CD1c-positive myeloid dendritic cell (primary cell): ENCODE results near the gene KLHDC8A.

Source experiments
- DNase-seq: peaks from one replicate; pipeline ENCODE4 v3.0.0-alpha.2; 2016; ENCODE audit errors: extremely low spot score

The KLHDC8A gene

DNA sequence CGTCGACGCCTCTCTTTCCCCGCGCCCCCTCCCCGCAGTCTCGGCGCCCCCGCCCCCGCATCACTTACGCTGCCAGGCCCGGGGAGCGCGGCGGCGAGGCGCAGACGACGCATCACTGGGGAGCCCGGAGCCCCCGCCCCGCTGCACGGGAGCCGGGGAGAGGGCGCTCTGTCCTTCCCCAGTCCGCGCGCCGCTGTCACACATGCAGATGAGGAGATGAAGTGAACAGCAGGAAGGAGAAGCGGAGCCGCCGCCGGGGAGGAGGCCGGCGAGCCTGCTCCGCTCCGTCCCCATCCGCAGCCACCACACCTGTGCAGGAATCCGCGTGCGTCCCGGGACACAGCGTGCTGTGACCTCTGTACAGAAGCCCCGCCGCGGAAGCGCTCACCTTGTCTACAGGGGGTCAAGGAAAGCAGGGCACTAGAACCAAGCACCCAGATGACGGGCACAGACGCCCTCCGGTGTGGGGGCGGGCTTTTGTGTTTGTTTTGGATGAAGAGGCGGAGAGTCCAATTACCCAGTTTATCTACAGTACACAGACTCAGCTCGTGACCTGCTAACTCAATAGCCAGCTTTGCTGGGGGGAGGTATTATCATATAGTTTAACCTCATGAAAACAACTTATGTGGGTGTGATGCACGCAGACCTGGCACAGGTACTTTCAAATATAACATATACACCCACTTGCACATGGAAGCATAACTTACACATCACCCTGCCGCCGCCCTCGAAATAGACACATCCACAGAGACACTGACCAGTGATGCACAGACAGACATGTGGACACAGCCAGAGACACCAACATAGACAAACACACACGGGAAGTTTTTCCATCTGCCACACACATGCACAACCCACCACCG is 12.4 kb downstream of the KLHDC8A start:
- peak; percentile 46 for DNase-seq

DNA sequence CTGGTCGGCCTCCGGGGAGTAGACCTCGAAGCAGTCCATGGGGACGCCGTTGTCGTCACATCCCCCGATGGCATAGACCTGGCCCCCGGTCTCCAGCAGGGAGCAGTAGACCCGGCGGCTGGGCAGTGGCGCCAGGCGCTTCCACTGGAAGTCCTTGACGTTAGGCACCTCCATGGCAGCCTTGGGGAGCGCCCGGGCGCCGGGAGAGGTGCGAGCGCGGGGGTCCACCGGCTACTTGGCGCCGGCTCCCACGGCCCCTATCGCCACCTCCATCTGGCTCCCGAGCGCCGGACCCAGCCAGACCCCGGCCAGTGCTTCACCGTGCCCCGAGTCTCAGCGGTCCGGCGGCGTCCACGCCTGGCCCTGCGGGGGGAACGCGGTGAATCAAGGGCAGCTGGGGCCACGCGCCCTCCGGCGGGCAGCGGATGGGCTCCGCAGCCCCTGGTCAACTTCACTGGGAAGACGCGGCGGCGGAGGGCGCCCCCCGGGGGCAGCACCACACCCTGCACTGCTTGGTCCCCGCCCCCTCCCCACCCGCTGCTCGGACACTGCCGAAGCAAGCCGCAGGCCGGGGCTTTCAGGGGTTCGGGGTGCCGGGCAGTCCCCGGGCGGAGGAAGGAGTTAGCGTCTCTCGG is 13.2 kb downstream of the KLHDC8A start:
- no peak for DNase-seq

DNA sequence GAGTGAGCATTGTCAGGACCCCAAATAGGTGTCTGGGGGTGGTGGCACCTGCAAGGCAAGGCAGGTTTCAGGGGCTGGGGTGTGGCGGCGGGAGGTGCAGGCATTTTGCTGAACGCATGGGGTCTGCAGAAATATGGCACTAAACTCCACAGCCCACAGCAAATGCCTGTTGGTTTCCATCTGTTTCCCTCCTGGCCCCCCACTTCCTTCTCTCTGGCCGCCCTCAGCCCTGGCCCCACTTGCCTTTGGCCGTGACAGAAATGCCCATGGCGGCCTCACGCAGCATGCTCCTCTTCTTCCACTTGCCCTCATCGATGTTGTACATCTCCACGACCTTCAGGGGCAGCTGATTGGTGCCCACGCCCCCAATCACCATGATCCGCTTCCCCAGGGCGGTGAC is 13.7 kb downstream of the KLHDC8A start:
- no peak for DNase-seq

DNA sequence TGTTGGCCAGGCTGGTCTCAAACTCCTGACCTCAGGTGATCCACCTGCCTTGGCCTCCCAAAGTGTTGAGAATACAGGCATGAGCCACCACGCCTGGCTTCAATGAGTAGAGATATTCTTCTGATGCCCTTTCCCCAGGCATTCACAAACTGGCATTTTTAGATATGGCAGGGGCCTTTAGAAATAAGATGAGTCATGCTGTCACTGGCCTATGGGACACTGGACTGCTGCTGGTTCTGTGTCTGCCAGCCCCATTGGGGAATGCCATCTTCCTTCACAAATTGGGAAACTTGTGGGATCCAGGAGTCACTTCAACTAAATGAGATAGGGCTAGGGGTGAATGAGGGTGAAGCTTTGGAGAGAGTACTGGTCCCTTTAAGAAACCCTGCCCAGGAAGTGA is 16.0 kb downstream of the KLHDC8A start:
- DNase-seq, result no peak

DNA sequence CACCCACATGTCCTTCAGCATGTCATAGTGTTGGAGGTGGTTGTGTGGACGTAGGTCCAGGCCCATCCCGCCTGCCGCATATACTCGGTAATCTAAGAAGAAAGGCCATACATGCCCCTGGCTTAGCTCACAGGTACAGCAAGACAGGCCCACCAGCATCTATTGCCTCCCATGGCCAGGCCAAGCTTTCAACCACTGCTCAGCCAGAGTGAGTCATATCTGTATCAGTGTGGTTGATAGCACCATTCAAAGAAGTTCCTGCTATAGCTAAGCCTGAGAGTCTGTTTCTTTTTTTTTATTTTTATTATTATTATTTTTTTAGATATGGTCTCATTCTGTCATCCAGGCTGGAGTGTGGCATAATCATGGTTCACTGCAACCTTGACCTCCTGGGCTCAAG is 17.0 kb downstream of the KLHDC8A start:
- DNase-seq, result peak; percentile 36

DNA sequence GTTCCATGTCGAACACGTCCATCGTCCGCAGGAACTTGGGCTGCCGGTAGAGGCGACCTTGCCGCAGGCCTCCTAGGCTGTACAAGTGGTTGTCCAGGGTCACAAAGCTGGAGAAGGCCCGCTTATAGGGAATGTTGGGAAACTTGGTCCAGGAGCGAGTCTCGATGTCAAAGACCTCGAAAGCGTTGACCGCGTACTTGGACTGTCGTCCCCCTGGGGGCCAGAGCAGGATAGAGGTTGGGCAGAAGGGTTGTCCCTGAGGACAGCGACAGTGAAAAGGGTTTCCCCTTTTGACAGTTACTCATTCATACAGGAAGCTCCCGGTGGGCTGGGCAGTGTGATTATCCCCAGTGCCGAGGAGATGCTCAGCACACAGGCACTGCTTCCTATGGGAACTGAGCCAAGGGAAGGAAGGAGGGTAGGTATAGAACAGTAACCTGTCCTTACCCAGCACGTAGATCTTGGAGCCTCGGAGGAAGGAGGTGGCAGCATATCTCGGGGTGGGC is 17.5 kb downstream of the KLHDC8A start:
- DNase-seq, result no peak

DNA sequence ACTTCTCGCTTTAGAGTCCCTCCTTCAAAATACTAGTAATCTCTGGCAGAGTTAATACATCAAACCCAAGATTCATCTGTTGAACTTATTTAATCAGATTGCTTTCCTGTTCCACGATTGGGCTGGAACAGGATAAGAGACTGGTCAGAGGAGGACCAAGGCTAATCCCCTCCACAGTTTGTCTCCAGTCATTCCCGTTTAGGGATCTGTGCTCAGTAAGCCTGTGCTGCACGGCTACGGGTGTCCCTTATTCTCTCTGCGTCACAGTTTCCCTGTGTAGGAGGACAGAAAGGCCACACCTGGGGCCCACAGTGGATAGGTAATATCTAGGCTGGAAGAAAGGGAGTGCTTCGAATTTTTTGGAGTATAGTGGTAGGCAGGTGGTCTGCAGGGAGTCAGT is 18.7 kb downstream of the KLHDC8A start:
- DNase-seq, result no peak

DNA sequence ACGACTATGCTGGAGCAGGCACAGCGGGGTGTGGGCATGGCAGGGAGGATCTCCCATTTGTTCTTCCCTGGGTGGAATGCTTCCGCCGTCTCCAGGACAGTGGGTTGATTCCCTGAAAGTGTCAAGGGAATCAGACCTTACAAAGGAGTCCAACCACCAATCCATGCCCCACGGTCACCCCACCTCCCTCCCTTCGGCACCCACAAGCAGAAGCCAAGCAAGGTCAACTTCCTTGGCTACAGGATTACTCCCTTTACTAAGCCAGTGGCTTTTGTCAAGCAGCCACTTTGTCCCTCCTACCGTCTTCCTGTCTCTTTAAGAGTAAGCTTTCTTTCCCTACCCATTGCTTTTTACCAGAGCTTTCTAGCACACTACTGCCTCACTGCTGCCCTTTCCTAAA is 19.2 kb downstream of the KLHDC8A start:
- DNase-seq, result no peak

DNA sequence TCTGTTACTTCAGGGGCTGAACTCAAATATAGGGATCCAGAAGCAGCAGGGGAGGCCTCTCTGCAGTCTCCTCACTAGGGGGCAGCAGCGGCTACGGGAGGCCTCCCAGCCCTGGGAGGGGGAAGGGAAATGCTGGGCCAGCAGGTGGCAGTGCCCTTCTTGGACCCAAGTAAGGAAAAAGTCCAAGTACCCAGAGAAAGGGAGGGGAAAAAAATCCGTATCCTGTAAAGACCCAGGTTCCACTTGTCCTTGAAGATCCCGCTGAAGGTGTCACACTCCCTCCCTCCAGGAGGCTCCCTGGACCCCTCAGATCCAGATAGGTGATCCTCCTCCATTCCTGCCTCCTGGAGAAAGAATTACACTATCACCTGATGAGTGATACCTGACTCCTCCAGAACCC is 21.0 kb downstream of the KLHDC8A start:
- DNase-seq, result peak; percentile 81

DNA sequence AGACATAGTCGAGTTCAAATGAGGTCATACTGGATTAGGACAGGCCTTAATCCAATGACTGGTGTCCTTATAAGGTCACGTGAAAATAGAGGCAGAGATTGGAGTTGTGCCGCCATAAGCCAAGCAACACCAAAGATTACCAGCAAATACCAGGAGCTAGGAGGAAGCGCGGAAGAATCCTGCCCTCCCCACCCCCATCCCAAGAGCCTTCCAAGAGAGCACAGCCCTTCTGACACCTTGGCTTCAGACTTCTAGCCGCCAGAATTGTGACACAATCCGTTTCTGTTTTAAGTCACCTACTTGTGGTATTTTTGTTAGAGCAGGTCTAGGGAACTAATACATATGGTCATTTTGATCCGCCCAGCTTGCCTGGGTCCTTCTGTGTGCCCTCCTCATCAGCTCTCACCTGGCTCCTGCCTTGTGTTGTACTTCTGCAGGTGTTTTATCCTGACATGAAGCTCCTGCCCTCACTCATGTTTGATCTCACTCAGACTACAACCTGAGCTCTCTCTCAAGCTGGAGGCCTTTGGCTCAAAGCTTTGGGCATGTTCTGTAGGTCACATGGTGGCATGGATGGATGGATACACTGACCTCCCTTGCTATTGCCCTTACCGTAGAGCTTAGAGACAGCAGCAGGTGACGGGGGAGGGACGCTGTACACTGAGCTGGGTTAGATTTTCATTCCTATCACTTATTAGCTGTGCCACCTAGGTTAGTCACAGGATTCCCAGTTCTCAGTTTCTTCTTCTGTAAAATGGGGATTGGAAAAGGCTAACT is 24.5 kb downstream of the KLHDC8A start:
- no peak for DNase-seq

DNA sequence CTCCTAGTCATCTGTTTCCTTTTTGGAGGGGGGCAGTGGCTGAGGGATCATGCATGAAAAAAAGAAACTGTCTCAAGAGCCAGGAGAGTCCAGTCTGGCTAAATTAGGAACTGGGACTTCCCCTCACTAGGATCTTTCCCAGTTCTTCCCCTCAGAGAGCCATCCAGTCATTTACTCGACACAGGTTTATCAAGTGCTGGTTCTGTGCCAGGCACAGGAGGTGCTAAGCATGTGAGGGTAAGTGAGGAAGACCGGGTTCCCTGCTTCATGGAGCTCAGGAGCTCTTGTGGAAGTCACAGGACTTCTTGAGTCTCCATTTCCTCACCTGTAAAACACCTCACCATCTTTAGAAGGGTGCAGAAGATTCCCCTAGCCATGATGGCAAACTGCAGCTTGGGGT is 26.6 kb downstream of the KLHDC8A start:
- no peak for DNase-seq

DNA sequence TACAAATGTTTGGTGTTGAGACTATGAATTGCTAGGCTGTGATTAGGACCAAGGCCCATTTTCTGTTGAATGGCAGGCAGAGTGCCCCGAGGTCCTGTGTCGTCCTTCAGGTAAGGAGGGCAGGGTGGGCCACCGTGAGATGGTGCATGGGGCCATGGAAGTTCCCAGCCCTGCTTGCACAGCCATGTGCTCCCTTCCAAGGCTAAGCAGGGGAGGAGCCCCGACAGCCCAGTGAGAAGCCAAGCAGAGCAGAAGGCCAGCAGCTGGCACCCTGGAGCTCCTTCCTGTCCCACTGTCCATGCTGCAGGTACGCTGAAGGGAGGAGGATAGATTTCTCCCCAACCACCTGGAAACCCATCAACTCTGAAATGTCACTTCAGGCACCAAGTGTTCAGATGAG is 27.0 kb downstream of the KLHDC8A start:
- DNase-seq, result no peak

DNA sequence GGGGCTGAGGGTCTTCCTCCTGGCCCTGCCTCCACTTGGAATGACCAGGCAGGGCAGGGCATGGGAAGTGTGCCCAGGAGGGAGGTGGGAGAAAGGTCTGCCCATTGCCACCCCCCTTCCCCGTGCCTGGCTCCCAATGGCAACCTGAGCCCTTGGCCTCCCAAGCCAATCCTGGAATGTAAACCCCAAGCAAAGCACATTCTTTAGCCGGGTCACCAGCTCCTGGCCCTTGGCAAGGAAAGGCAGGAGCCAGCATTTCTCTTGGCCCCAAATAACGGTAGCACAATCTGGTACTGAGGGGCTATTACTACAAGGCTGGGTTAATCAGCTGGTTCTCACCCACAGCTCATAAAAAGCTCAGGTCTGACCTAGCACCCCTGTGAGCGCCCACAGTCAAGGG is 28.2 kb downstream of the KLHDC8A start:
- DNase-seq, result no peak

DNA sequence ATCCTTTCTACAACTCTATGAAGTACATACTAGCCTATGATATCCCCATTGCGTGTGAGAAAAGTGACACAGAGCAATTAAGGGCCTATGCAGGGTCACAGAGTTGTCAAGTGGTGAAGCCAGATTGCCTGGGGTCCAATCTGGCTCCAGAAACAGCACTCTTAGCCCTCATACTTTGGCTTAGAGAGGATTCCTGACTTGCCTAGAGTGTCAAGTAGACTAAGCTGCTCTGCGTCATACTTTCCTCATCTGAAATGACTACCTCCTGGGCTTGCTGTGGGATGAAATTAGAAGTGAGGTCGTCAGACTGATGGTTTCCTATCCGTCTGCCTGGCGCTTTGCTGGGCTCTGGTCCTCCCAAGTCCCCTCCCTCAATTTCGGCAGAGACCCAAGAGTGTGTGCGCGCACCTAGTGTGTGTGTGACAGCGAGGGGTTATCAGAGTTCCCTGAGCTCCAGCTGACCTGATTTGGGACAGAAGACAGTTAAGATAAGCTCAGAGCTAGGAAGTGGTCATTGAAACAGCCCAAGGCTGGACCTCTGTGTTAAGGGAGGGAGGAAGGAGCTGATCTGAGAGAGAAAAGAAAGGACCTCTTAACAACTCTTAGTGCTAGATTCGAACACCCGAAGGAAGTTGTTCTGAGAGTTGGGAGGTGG is 29.8 kb downstream of the KLHDC8A start:
- DNase-seq, result no peak

DNA sequence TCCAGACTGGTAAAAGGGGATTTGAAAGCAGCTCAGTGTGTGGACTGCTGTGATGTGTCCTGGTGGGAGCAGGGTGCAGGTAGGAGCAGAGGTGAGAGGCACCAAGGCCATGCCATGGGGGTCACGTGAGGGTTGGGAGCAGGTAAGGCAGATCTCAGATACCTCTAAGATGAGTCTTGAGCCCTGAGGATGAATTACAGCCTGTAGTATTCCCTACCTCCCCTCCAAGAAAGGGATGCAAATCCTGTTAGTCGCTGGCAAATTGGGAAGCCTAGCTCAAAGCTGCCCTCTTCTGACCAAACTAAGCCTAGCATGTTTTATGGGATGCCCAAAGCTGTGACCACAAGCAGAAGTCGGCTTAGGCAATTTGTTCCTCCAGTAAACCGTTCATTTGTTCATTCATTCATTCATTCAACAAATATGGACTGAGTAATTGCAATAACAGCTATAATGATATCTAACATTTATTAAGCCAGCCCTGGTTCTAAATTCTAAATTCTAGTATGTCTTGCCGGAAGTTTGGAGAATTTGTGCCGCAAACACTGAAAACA is 31.3 kb downstream of the KLHDC8A start:
- DNase-seq, result peak; percentile 82

DNA sequence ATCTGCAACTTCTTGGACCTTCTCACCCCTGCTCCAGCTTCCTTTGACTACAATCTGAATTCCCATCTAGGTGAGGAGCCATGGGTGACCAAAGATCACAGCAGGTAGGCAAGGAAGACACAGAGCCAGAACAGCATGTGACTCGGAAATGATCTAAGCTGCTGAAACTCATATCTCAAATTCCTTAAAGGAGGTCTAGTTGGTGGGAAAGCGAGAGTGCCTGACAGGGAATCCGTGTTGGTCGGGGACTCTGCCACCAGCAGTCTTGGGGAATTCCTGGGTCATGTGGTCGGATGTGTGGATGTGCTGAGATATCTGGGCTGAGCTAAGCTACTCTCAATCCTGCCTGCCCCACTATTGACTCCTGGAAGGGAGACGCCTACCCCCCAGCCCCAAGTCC is 31.9 kb downstream of the KLHDC8A start:
- no peak for DNase-seq

DNA sequence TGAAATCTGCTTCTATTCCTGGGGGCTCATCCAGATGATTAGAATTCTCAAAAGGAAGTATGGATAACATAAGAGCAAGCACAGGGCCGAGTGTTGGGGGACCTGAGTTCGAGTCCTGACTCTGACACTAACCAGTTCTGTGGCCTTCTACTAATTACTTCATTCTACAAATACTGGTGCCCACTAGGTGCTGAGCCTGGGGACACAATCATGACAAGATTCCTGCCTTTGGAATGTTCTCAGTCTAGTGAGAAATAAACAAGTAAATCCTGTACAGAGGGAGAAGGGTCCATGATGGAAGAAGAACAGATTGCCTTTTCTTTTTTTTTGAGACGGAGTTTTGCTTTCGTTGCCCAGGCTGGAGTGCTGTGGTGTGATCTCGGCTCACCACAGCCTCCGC is 32.9 kb downstream of the KLHDC8A start:
- no peak for DNase-seq

DNA sequence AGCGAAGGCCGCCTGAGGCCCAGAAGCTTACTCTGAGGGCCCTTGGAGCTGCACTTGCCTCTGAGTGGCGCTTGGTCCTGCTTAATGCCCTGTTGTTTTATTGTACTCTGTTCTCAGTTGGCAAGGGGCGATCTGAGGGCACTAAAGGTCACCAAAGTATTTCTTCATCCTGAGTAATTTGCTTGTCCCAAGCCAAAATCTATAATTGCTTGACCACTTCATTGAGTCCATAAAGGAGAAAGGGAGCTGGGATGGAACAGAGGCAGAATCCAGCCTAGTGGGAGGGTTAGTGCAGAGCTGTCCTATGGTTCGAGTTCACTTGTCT is 34.8 kb downstream of the KLHDC8A start:
- no peak for DNase-seq

DNA sequence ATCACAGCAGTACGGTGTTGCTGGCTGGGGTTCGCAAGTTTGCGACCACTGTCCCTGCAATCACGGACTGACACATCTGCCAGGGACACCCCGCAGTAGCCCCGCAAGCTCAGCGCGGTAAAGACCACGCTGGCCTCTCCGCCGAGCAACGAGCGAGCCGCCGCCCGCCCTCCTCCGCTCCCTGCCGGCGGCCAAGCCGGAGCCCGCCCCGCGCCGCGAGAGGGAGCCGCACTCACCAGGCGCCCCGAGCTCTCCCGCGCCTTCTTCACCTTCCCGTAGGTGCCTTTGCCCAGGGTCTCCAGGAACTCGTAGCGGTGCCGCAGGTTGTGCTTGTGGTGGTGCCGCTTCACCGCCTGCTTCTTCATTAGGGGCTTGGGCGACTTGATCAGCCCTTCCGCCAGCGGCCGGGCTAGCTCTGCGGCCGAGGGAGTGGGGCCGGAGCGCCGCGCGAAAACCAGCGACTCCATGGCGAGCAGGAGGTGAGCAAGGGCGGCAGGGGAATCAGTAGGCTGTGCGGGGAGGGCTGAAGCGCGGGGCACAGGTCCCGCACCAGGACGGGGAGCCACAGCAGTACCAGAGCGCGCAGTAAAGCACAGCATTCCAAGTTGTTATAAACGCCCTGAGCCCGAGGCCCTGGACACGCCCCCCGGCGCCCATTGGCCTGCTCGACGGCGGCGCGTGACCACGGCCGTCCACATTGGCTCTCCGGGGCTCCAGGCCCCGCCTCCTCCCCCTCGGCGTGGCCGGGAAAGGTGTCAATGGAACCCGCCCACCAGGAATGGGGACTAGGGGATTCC is 35.4 kb downstream of the KLHDC8A start, which contains the start of gene NUAK2:
TSS of gene NUAK2 (minus strand) at position 584 of the 797 bp plus-strand sequence. CDS start at position 467, 117 bp downstream.
- peak; percentile 89 for DNase-seq

DNA sequence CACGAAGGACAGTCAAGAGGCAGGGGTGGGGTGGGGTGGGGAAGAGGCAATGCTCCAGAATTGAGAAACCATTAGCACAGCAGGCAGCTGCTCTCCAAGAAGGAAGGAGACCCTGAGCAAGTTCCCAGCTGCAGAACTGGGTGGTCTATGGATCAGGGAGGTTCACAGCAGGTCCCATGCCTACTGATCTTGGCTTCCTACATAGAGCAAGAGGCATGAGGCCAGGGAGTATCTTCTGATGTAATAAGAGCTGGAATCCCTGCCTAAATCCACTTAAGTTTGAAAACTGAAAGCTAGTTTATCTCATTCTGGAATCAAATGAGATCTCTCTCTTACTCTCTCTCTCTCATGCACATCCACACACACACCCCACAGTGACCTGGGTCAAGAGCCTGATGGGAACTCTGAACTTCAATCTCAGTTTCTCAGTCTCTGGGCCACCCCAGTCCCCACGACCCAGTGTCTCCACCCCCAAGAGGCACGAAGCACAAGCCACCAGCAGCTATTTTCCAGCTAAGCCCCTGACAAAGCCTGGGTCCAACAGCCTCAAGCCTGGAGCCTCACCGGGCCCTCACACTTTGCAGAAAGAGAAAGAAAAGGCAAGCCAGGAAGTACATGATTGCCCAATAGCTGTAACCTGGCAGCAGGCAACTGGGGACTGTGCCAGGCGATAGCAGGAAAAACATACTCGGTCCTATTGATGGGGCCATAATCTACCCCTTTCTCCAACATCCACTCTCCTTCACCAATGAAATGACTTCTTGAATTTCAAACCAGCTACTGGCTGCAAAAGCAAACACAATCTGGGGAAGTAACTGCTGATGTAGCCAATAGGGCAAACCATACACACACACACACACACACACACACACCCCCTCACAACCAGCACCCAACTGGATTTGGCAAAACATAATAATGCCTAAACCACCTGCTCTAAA is 37.4 kb downstream of the KLHDC8A start:
- peak; percentile 47 for DNase-seq
